GM23338 (cell line): ENCODE measurements around the gene CD5L. TPM values are rescaled to one million over a fixed set of nuclear protein-coding genes. Genes with fewer than 3 reads are reported as not detected.

Source experiments
- ATAC-seq: fragments of 200-7000 bp; cut with Tn5 transposase; 3 replicates; pipeline ENCODE4 v1.9.1; 2020
- DNase-seq: peaks from one replicate; pipeline ENCODE4 v3.0.0-alpha.2; 2015; ENCODE audit warnings: low spot score
- H2AFZ ChIP-seq: fragments of 200-600 bp; sonication (generic); 2 replicates; pipeline ENCODE4 v1.8.0; 2016; ENCODE audit warnings: antibody characterized with exemption, mild to moderate bottlenecking, moderate library complexity
- H3F3A ChIP-seq: fragments of 200-600 bp; sonication (generic); replicated peaks from 2 replicates; pipeline ENCODE4 v1.8.0; 2017; ENCODE audit warnings: antibody characterized with exemption, mixed run types, low read depth
- H3K27ac ChIP-seq: fragments of 200-600 bp; sonication (generic); 2 replicates; pipeline ENCODE4 v1.6.1; 2016; ENCODE audit warnings: low read depth
- H3K27me3 ChIP-seq: fragments of 200-600 bp; sonication (generic); 2 replicates; pipeline ENCODE4 v1.8.0; 2016; ENCODE audit warnings: mild to moderate bottlenecking, mixed run types, moderate library complexity; ENCODE audit not compliant: insufficient read depth
- H3K36me3 ChIP-seq: fragments of 200-600 bp; sonication (generic); 2 replicates; pipeline ENCODE4 v1.8.0; 2016; ENCODE audit warnings: mild to moderate bottlenecking; ENCODE audit not compliant: insufficient read depth
- H3K4me1 ChIP-seq: fragments of 200-600 bp; sonication (generic); 2 replicates; pipeline ENCODE4 v1.8.0; 2016; ENCODE audit warnings: mild to moderate bottlenecking, moderate library complexity; ENCODE audit not compliant: insufficient read depth
- H3K4me2 ChIP-seq: fragments of 200-600 bp; sonication (generic); 2 replicates; pipeline ENCODE4 v1.7.1; 2017; ENCODE audit warnings: mixed run types
- H3K4me3 ChIP-seq: fragments of 200-600 bp; sonication (generic); 2 replicates; pipeline ENCODE4 v1.6.1; 2016; ENCODE audit warnings: mixed run types
- H3K79me2 ChIP-seq: fragments of 200-600 bp; sonication (generic); replicated peaks from 2 replicates; pipeline ENCODE4 v1.8.0; 2017; ENCODE audit warnings: mild to moderate bottlenecking; ENCODE audit not compliant: insufficient read depth
- H3K9me2 ChIP-seq: fragments of 200-600 bp; sonication (generic); 2 replicates; pipeline ENCODE4 v1.8.0; 2017; ENCODE audit not compliant: insufficient read depth
- H4K20me1 ChIP-seq: fragments of 200-600 bp; sonication (generic); replicated peaks from 2 replicates; pipeline ENCODE4 v1.8.0; 2017; ENCODE audit warnings: mild to moderate bottlenecking; ENCODE audit not compliant: insufficient read depth
- H3K27ac Mint-ChIP-seq: 2 replicates; pipeline ENCODE4 v1.8.0; 2020; ENCODE audit warnings: inconsistent platforms, mild to moderate bottlenecking, moderate library complexity, mixed read lengths
- H3K27me3 Mint-ChIP-seq: 3 replicates; pipeline ENCODE4 v1.8.0; 2022; ENCODE audit warnings: low read depth, mild to moderate bottlenecking, moderate library complexity, mixed read lengths, inconsistent platforms; ENCODE audit not compliant: insufficient read depth, poor library complexity
- H3K36me3 Mint-ChIP-seq: 3 replicates; pipeline ENCODE4 v1.8.0; 2021; ENCODE audit warnings: low read depth, mild to moderate bottlenecking, inconsistent platforms, moderate library complexity, mixed read lengths
- H3K4me1 Mint-ChIP-seq: 3 replicates; pipeline ENCODE4 v1.8.0; 2020; ENCODE audit warnings: mild to moderate bottlenecking, inconsistent platforms, mixed read lengths
- H3K4me3 Mint-ChIP-seq: 3 replicates; pipeline ENCODE4 v1.8.0; 2021; ENCODE audit warnings: moderate library complexity, mild to moderate bottlenecking, inconsistent platforms, mixed read lengths
- H3K9me3 Mint-ChIP-seq: 3 replicates; pipeline ENCODE4 v1.8.0; 2020; ENCODE audit warnings: moderate library complexity, mild to moderate bottlenecking, inconsistent platforms, mixed read lengths
- CREB1 ChIP-seq: fragments of 250-450 bp; sonication (Bioruptor Pico); IDR thresholded peaks from 2 replicates; pipeline ENCODE4 v1.5.0; 2020; ENCODE audit warnings: low read depth, mild to moderate bottlenecking, moderate library complexity
- CTCF ChIP-seq, 2 experiments: fragments of 200-600 bp in 1 of 2; sonication (generic) in 1 of 2; conservative IDR thresholded peaks; 2 replicates each; pipeline versions ENCODE4 v1.5.1 to v1.6.1; 2016 to 2017; ENCODE audit warnings: antibody characterized with exemption in 2 of 2, low read depth in 2 of 2, mild to moderate bottlenecking in 2 of 2, moderate library complexity in 1 of 2
- ETS1 ChIP-seq: IDR thresholded peaks from 2 replicates; pipeline ENCODE4 v1.6.1; 2016; ENCODE audit warnings: antibody characterized with exemption
- EZH2phosphoT487 ChIP-seq: fragments of 200-600 bp; sonication (generic); IDR thresholded peaks from one replicate; pipeline ENCODE4 v1.8.1; 2018; ENCODE audit warnings: antibody characterized with exemption; ENCODE audit not compliant: unreplicated experiment
- JUNB ChIP-seq: IDR thresholded peaks from one replicate; pipeline ENCODE4 v1.6.1; 2016; ENCODE audit warnings: antibody characterized with exemption; ENCODE audit not compliant: unreplicated experiment
- NANOG ChIP-seq: IDR thresholded peaks from 2 replicates; pipeline ENCODE4 v1.6.1; 2016; ENCODE audit warnings: antibody characterized with exemption, borderline replicate concordance
- STAT1 ChIP-seq: IDR thresholded peaks from one replicate; pipeline ENCODE4 v1.6.1; 2016; ENCODE audit warnings: antibody characterized with exemption; ENCODE audit not compliant: unreplicated experiment
- ZNF114 ChIP-seq: fragments of 250-450 bp; sonication (Bioruptor Pico); IDR thresholded peaks from 2 replicates; pipeline ENCODE4 v1.5.0; 2020; ENCODE audit warnings: mild to moderate bottlenecking, moderate library complexity
- ZNF331 ChIP-seq: fragments of 250-450 bp; sonication (Bioruptor Pico); IDR thresholded peaks from 2 replicates; pipeline ENCODE4 v1.5.0; 2020; ENCODE audit warnings: low read depth, mild to moderate bottlenecking, moderate library complexity
- polyA plus RNA-seq: library from polyadenylated mRNA; unstranded; fragments of >200 nt; fragmentation: Nextera tagmentation; extraction: Ambion mirVana; gene quantifications from 2 replicates; pipeline ENCODE4 v1.2.1, GENCODE V29; 2016
- total RNA-seq: library from RNA; depleted of rRNA; stranded (reverse); fragments of >200 nt; shearing (Covaris generic); gene quantifications from 2 replicates; pipeline ENCODE4 v1.2.3, GENCODE V29; 2014
- TF ChIP-seq, protein P1 (sequence below): IDR thresholded peaks from one replicate; pipeline ENCODE4 v1.6.1; 2018; ENCODE audit warnings: antibody characterized with exemption; ENCODE audit not compliant: unreplicated experiment

Gene CD5L
- total and polyA plus RNA-seq, 2 experiments from 2014 or later: not detected

DNA sequence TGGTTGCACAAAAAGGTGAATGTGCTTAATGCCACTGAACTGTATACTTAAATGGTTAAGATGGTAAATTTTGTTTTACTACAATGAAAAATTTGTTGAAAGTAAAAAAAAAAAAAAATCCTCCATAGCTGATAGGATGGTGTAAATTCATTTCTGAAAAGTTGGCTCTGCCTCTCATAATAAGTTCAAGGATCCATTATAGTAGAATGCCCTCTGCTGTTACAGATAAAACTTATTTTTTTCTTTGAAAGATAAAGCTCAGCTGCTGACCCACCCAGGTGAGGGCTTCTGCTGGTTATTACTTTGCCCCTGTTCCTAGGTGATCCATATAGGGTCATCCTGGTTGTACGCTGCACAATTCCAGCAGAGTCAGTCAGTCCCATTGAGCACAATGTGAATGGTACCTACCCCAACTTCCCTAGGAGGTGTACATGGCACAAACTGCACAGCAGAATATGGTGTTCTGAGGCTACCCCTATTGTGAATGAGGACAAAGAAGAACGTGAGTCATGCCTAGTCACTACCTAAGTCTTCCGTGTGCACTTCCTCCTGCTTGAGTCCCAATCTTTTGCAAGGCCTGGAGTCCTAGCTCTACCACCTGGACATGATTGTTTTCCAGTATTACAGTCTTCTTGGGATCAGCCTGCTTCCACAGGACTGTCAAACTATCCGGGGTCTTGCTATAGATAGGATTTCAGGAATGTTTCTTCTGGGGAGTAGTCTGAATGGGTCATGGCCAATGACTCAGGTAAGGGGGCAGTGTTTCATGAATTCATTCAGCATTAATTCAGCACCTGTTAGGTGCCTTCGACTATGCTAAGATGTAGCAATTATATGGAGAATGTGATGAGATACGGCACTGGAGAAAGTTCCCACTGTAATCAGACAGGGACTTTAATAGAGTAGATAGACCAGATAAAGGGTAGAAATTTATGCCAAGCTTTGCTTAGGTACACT lies 20.8 kb upstream of the CD5L start:
- H2AFZ ChIP-seq: no peak overlapping the region
- no peak for DNase-seq

More for the DNA sequence above, 20.8 kb upstream of the CD5L start:
- H3K27me3 ChIP-seq: no peaks in the 10 kb centered on the region
- peaks cover 2% of the 10 kb centered on the region; the same call in 1 of the 3 replicates for H3K9me3 Mint-ChIP-seq
- no peaks in the 10 kb centered on the region for H3K9me2 ChIP-seq
- H3K4me2 ChIP-seq: no peak overlapping the region
- H3K27me3 Mint-ChIP-seq: no peaks in the 10 kb centered on the region
- no peaks in the 10 kb centered on the region for H4K20me1 ChIP-seq
- no peaks in the 10 kb centered on the region for H3K4me1 ChIP-seq
- no peak overlapping the region for H3K27ac ChIP-seq
- H3K4me3 ChIP-seq: no peak overlapping the region
- no peaks in the 10 kb centered on the region for H3F3A ChIP-seq
- H3K27ac Mint-ChIP-seq: no peak overlapping the region
- no peak overlapping the region for H3K4me3 Mint-ChIP-seq
- ATAC-seq: no peak
- TF ChIP-seq NANOG: no peak
- TF ChIP-seq CREB1 (CRISPR knock-in tag): no peak
- no peak for TF ChIP-seq EZH2phosphoT487
- no peak for TF ChIP-seq ZNF331 (CRISPR knock-in tag)
- TF ChIP-seq STAT1: no peak
- no peak for TF ChIP-seq ETS1
- no peak for TF ChIP-seq ZNF114 (CRISPR knock-in tag)
- no peak for TF ChIP-seq CTCF (conservative IDR thresholded peaks at IDR 0.05; ENCODE audit: low read depth in 2 of 2)
- TF ChIP-seq, protein P1, sequence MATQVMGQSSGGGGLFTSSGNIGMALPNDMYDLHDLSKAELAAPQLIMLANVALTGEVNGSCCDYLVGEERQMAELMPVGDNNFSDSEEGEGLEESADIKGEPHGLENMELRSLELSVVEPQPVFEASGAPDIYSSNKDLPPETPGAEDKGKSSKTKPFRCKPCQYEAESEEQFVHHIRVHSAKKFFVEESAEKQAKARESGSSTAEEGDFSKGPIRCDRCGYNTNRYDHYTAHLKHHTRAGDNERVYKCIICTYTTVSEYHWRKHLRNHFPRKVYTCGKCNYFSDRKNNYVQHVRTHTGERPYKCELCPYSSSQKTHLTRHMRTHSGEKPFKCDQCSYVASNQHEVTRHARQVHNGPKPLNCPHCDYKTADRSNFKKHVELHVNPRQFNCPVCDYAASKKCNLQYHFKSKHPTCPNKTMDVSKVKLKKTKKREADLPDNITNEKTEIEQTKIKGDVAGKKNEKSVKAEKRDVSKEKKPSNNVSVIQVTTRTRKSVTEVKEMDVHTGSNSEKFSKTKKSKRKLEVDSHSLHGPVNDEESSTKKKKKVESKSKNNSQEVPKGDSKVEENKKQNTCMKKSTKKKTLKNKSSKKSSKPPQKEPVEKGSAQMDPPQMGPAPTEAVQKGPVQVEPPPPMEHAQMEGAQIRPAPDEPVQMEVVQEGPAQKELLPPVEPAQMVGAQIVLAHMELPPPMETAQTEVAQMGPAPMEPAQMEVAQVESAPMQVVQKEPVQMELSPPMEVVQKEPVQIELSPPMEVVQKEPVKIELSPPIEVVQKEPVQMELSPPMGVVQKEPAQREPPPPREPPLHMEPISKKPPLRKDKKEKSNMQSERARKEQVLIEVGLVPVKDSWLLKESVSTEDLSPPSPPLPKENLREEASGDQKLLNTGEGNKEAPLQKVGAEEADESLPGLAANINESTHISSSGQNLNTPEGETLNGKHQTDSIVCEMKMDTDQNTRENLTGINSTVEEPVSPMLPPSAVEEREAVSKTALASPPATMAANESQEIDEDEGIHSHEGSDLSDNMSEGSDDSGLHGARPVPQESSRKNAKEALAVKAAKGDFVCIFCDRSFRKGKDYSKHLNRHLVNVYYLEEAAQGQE: no peak
- TF ChIP-seq JUNB: no peak
- H3K4me1 Mint-ChIP-seq: no peaks in the 10 kb centered on the region
- no peaks in the 10 kb centered on the region for H3K36me3 Mint-ChIP-seq
- no peaks in the 10 kb centered on the region for H3K36me3 ChIP-seq
- H3K79me2 ChIP-seq: no peaks in the 10 kb centered on the region
